Karpas-422 (cell line): ENCODE data around the gene ABHD12. TPM values are rescaled to one million over a fixed set of nuclear protein-coding genes. Genes with fewer than 3 reads are reported as not detected.

Experiments
- DNase-seq: peaks from one replicate; pipeline ENCODE4 v3.0.0-alpha.2; 2015
- H2AFZ ChIP-seq: fragments of 200-600 bp; sonication (generic); 2 replicates; pipeline ENCODE4 v1.6.1; 2014; ENCODE audit warnings: antibody characterized with exemption, low read length, mixed read lengths
- H3K27ac ChIP-seq: fragments of 200-600 bp; sonication (generic); 2 replicates; pipeline ENCODE4 v1.5.1; 2014; ENCODE audit warnings: mild to moderate bottlenecking, low read length, moderate library complexity
- H3K27me3 ChIP-seq: fragments of 200-600 bp; sonication (generic); 2 replicates; pipeline ENCODE4 v1.6.1; 2014; ENCODE audit warnings: low read length, mixed read lengths
- H3K36me3 ChIP-seq: fragments of 200-600 bp; sonication (generic); 2 replicates; pipeline ENCODE4 v1.6.1; 2014; ENCODE audit warnings: low read length, mixed read lengths; ENCODE audit not compliant: insufficient read depth
- H3K4me1 ChIP-seq: fragments of 200-600 bp; sonication (generic); 2 replicates; pipeline ENCODE4 v1.6.1; 2014; ENCODE audit warnings: mild to moderate bottlenecking, low read length, mixed read lengths
- H3K4me2 ChIP-seq: fragments of 200-600 bp; sonication (generic); 2 replicates; pipeline ENCODE4 v1.6.1; 2014; ENCODE audit warnings: low read length, low read depth, mild to moderate bottlenecking; ENCODE audit not compliant: poor library complexity, severe bottlenecking
- H3K4me3 ChIP-seq: fragments of 200-600 bp; sonication (generic); 2 replicates; pipeline ENCODE4 v1.5.1; 2014; ENCODE audit warnings: mild to moderate bottlenecking, antibody characterized with exemption, low read length, mixed read lengths
- H3K79me2 ChIP-seq: fragments of 200-600 bp; sonication (generic); 2 replicates; pipeline ENCODE4 v1.6.1; 2014; ENCODE audit warnings: mild to moderate bottlenecking, low read length, mixed read lengths
- H3K9ac ChIP-seq: fragments of 200-600 bp; sonication (generic); 2 replicates; pipeline ENCODE4 v1.6.0; 2014; ENCODE audit warnings: low read length
- H3K9me2 ChIP-seq: fragments of 200-600 bp; sonication (generic), shearing (Covaris generic); replicated peaks from 2 replicates; pipeline ENCODE4 v1.6.0; 2014; ENCODE audit warnings: mild to moderate bottlenecking, low read length, moderate library complexity; ENCODE audit not compliant: insufficient read depth
- H3K9me3 ChIP-seq: fragments of 300-700, 200-600 bp; sonication (generic); 2 replicates; pipeline ENCODE4 v1.6.1; 2014; ENCODE audit warnings: low read length, mixed read lengths
- H4K20me1 ChIP-seq: fragments of 200-600 bp; sonication (generic); 2 replicates; pipeline ENCODE4 v1.6.1; 2014; ENCODE audit warnings: mild to moderate bottlenecking, antibody characterized with exemption, low read length, low read depth; ENCODE audit not compliant: insufficient read depth
- total RNA-seq: library from RNA; depleted of rRNA; stranded (reverse); fragments of >200 nt; shearing (Covaris generic); gene quantifications from 2 replicates; pipeline ENCODE4 v1.2.3, GENCODE V29; 2014; ENCODE audit warnings: low replicate concordance

Gene ABHD12
- total RNA-seq, 1 experiment from 2014 or later: 26.1 TPM

- peaks cover 16% of the 10 kb centered on the region; the same call in 1 of the 2 replicates for H3K36me3 ChIP-seq
- no peak overlapping the region for H3K4me3 ChIP-seq
- H4K20me1 ChIP-seq: no peaks in the 10 kb centered on the region
- H3K27me3 ChIP-seq: no peaks in the 10 kb centered on the region
- H2AFZ ChIP-seq: no peak overlapping the region
- H3K4me1 ChIP-seq: peaks cover 32% of the 10 kb centered on the region
- peak; percentile 62 for DNase-seq
- H3K4me2 ChIP-seq: no peak overlapping the region
- no peaks in the 10 kb centered on the region for H3K79me2 ChIP-seq
- H3K27ac ChIP-seq: no peak overlapping the region; the same call in 1 of the 2 replicates
- no peak overlapping the region for H3K9ac ChIP-seq
- H3K9me3 ChIP-seq: no peaks in the 10 kb centered on the region
- no peaks in the 10 kb centered on the region for H3K9me2 ChIP-seq
Measured at GRCh38 chr20:25299806-25300205, 90.8 kb downstream of the ABHD12 start.

- Histone ChIP-seq H3K9ac (peak overlapping the region; percentile 38), H2AFZ (no peak overlapping the region), H3K4me3 (no peak overlapping the region; the same call in 1 of the 2 replicates), H3K4me2 (peak overlapping the region; percentile 25), H3K4me1 (peaks cover 49% of the 10 kb centered on the region), H3K27ac (peak overlapping the region; percentile 86), H3K9me2 (no peaks in the 10 kb centered on the region), H3K9me3 (no peaks in the 10 kb centered on the region), H4K20me1 (0 out of 2 replicates have a peak, but pooled peaks cover 6% of the 10 kb centered on the region), H3K79me2 (no peaks in the 10 kb centered on the region), H3K36me3 (peaks cover 25% of the 10 kb centered on the region), H3K27me3 (no peaks in the 10 kb centered on the region)
- DNase-seq: peak; percentile 59
Measured at GRCh38 chr20:25297141-25297905, 93.3 kb downstream of the ABHD12 start.

- peak overlapping the region; percentile 38 for H3K9ac ChIP-seq
Measured at GRCh38 chr20:25296094-25297093, 94.2 kb downstream of the ABHD12 start.

GRCh38 chr20:25295386-25296093, 95.1 kb downstream of the ABHD12 start:
- Histone ChIP-seq H3K4me2 (peak overlapping the region; percentile 28), H3K9ac (no peak overlapping the region), H4K20me1 (0 out of 2 replicates have a peak, but pooled peaks cover 6% of the 10 kb centered on the region), H3K79me2 (no peaks in the 10 kb centered on the region), H3K27me3 (no peaks in the 10 kb centered on the region), H3K27ac (peak overlapping the region; percentile 86), H2AFZ (no peak overlapping the region), H3K9me3 (no peaks in the 10 kb centered on the region), H3K9me2 (no peaks in the 10 kb centered on the region), H3K4me1 (peaks cover 49% of the 10 kb centered on the region), H3K36me3 (peaks cover 25% of the 10 kb centered on the region), H3K4me3 (no peak overlapping the region)
- no peak for DNase-seq

More at GRCh38 chr20:25296094-25297093, 94.2 kb downstream of the ABHD12 start:
- H4K20me1 ChIP-seq: 0 out of 2 replicates have a peak, but pooled peaks cover 6% of the 10 kb centered on the region
- peaks cover 49% of the 10 kb centered on the region for H3K4me1 ChIP-seq
- peak overlapping the region; percentile 86 for H3K27ac ChIP-seq
- no peaks in the 10 kb centered on the region for H3K79me2 ChIP-seq
- H3K4me2 ChIP-seq: peak overlapping the region; percentile 28
- no peaks in the 10 kb centered on the region for H3K27me3 ChIP-seq
- peaks cover 25% of the 10 kb centered on the region for H3K36me3 ChIP-seq
- H3K9me2 ChIP-seq: no peaks in the 10 kb centered on the region
- H3K4me3 ChIP-seq: no peak overlapping the region; the same call in 1 of the 2 replicates
- H3K9me3 ChIP-seq: no peaks in the 10 kb centered on the region
- DNase-seq: peak; percentile 76
- H2AFZ ChIP-seq: no peak overlapping the region

GRCh38 chr20:25294459-25295385, 95.9 kb downstream of the ABHD12 start:
- Histone ChIP-seq H3K36me3 (peaks cover 33% of the 10 kb centered on the region), H3K9me2 (no peaks in the 10 kb centered on the region), H4K20me1 (0 out of 2 replicates have a peak, but pooled peaks cover 6% of the 10 kb centered on the region), H3K27me3 (no peaks in the 10 kb centered on the region), H3K9ac (peak overlapping the region; percentile 8; the same call in 1 of the 2 replicates), H3K4me2 (no peak overlapping the region), H3K4me1 (peaks cover 49% of the 10 kb centered on the region), H3K79me2 (no peaks in the 10 kb centered on the region), H2AFZ (no peak overlapping the region), H3K27ac (peak overlapping the region; percentile 86), H3K9me3 (no peaks in the 10 kb centered on the region), H3K4me3 (no peak overlapping the region)
- DNase-seq: peak; percentile 86

- Histone ChIP-seq H3K9me2 (no peaks in the 10 kb centered on the region), H3K36me3 (peaks cover 40% of the 10 kb centered on the region), H2AFZ (no peak overlapping the region), H3K9ac (peak overlapping the region; percentile 8; the same call in 1 of the 2 replicates), H3K9me3 (no peaks in the 10 kb centered on the region), H4K20me1 (peaks cover 8% of the 10 kb centered on the region; the same call in 1 of the 2 replicates), H3K79me2 (no peaks in the 10 kb centered on the region), H3K27ac (peak overlapping the region; percentile 86; the same call in 1 of the 2 replicates), H3K4me1 (peaks cover 49% of the 10 kb centered on the region), H3K27me3 (no peaks in the 10 kb centered on the region), H3K4me3 (no peak overlapping the region), H3K4me2 (no peak overlapping the region)
- DNase-seq: no peak
Measured at GRCh38 chr20:25293910-25294458, 96.7 kb downstream of the ABHD12 start.

GRCh38 chr20:25293507-25293906, 97.1 kb downstream of the ABHD12 start:
- Histone ChIP-seq H3K27ac (no peak overlapping the region), H3K4me2 (no peak overlapping the region), H4K20me1 (peaks cover 10% of the 10 kb centered on the region; the same call in 1 of the 2 replicates), H3K4me1 (peaks cover 49% of the 10 kb centered on the region), H3K27me3 (no peaks in the 10 kb centered on the region), H3K79me2 (no peaks in the 10 kb centered on the region), H3K36me3 (peaks cover 44% of the 10 kb centered on the region), H3K9me2 (no peaks in the 10 kb centered on the region), H3K9me3 (no peaks in the 10 kb centered on the region), H3K9ac (no peak overlapping the region), H2AFZ (no peak overlapping the region), H3K4me3 (no peak overlapping the region)
- DNase-seq: no peak
